Skeletal muscle cell (primary cell): Measurements from ENCODE around the gene SH3RF3.

Source experiments
- DNase-seq: peaks from one replicate; pipeline ENCODE4 v3.0.0-alpha.2; 2010; ENCODE audit warnings: low read depth
- H3K4me3 ChIP-seq: 2 replicates; pipeline ENCODE4 v1.5.1; 2011; ENCODE audit warnings: low read depth, mild to moderate bottlenecking, control low read depth, low read length, moderate library complexity

Gene SH3RF3

GRCh38 chr2:109128616-109129355 is at the start of gene SH3RF3:
TSS of gene SH3RF3 (plus strand) at chr2:109129205.
- DNase-seq, result no peak
- peak within 1 kb of the TSS; percentile 81 for H3K4me3 ChIP-seq

- no peak for DNase-seq
Measured at GRCh38 chr2:109079590-109079989, 49.4 kb upstream of the SH3RF3 start.

GRCh38 chr2:109080109-109080508 is 48.9 kb upstream of the SH3RF3 start:
- DNase-seq, result no peak
- no peak overlapping the region for H3K4me3 ChIP-seq

More at GRCh38 chr2:109079590-109079989, 49.4 kb upstream of the SH3RF3 start:
- no peak overlapping the region for H3K4me3 ChIP-seq

GRCh38 chr2:109080757-109081156 is 48.2 kb upstream of the SH3RF3 start:
- DNase-seq, result no peak
- H3K4me3 ChIP-seq, result no peak overlapping the region

- H3K4me3 ChIP-seq, result no peak overlapping the region
- no peak for DNase-seq
Measured at GRCh38 chr2:109081374-109081773, 47.6 kb upstream of the SH3RF3 start.

GRCh38 chr2:109083771-109084170 is 45.2 kb upstream of the SH3RF3 start:
- no peak for DNase-seq

GRCh38 chr2:109084341-109084740 is 44.7 kb upstream of the SH3RF3 start:
- DNase-seq, result no peak
- no peak overlapping the region for H3K4me3 ChIP-seq

More at GRCh38 chr2:109083771-109084170, 45.2 kb upstream of the SH3RF3 start:
- H3K4me3 ChIP-seq, result no peak overlapping the region

- no peak for DNase-seq
Measured at GRCh38 chr2:109085912-109086742, 42.9 kb upstream of the SH3RF3 start.

GRCh38 chr2:109086743-109087020 is 42.3 kb upstream of the SH3RF3 start:
- no peak for DNase-seq
- no peak overlapping the region for H3K4me3 ChIP-seq

More at GRCh38 chr2:109085912-109086742, 42.9 kb upstream of the SH3RF3 start:
- H3K4me3 ChIP-seq, result no peak overlapping the region

GRCh38 chr2:109087055-109087663 is 41.8 kb upstream of the SH3RF3 start:
- H3K4me3 ChIP-seq, result no peak overlapping the region
- DNase-seq, result no peak

- no peak for DNase-seq
- H3K4me3 ChIP-seq, result no peak overlapping the region
Measured at GRCh38 chr2:109089602-109090300, 39.3 kb upstream of the SH3RF3 start.

- H3K4me3 ChIP-seq, result no peak overlapping the region
- no peak for DNase-seq
Measured at GRCh38 chr2:109091526-109091925, 37.5 kb upstream of the SH3RF3 start.

- no peak overlapping the region for H3K4me3 ChIP-seq
Measured at GRCh38 chr2:109094144-109094543, 34.9 kb upstream of the SH3RF3 start.

GRCh38 chr2:109098251-109098920 is 30.6 kb upstream of the SH3RF3 start:
- DNase-seq, result peak; percentile 25

More at GRCh38 chr2:109094144-109094543, 34.9 kb upstream of the SH3RF3 start:
- no peak for DNase-seq

GRCh38 chr2:109098921-109099273 is 30.1 kb upstream of the SH3RF3 start:
- H3K4me3 ChIP-seq, result no peak overlapping the region

More at GRCh38 chr2:109098251-109098920, 30.6 kb upstream of the SH3RF3 start:
- no peak overlapping the region for H3K4me3 ChIP-seq

GRCh38 chr2:109102588-109103233 is 26.3 kb upstream of the SH3RF3 start:
- no peak for DNase-seq
- no peak overlapping the region for H3K4me3 ChIP-seq

More at GRCh38 chr2:109098921-109099273, 30.1 kb upstream of the SH3RF3 start:
- no peak for DNase-seq

- no peak overlapping the region for H3K4me3 ChIP-seq
- no peak for DNase-seq
Measured at GRCh38 chr2:109105113-109105512, 23.9 kb upstream of the SH3RF3 start.

- DNase-seq, result no peak
- H3K4me3 ChIP-seq, result no peak overlapping the region
Measured at GRCh38 chr2:109108740-109109139, 20.3 kb upstream of the SH3RF3 start.

- no peak for DNase-seq
- H3K4me3 ChIP-seq, result no peak overlapping the region
Measured at GRCh38 chr2:109109342-109109741, 19.7 kb upstream of the SH3RF3 start.
